HEK293 (cell line): ENCODE measurements around the gene RD3L.

Source experiments
- BCL11A ChIP-seq: fragments of 450-650 bp; formaldehyde crosslinking; IDR thresholded peaks from 2 replicates; pipeline ENCODE4 v1.5.1; 2016; ENCODE audit warnings: low read depth, missing biosample characterization, missing genetic modification characterization
- IKZF3 ChIP-seq: fragments of 450-650 bp; IDR thresholded peaks from 2 replicates; pipeline ENCODE4 v1.5.0; 2018; ENCODE audit warnings: missing biosample characterization, mild to moderate bottlenecking, missing genetic modification characterization, moderate library complexity
- KLF9 ChIP-seq: fragments of 450-650 bp; formaldehyde crosslinking; IDR thresholded peaks from 2 replicates; pipeline ENCODE4 v1.5.1; 2016; ENCODE audit warnings: missing biosample characterization, missing genetic modification characterization, low read depth
- MZF1 ChIP-seq: fragments of 450-650 bp; formaldehyde crosslinking; IDR thresholded peaks from 2 replicates; pipeline ENCODE4 v1.5.1; 2017; ENCODE audit warnings: missing biosample characterization, missing genetic modification characterization, borderline replicate concordance
- SP2 ChIP-seq: fragments of 450-650 bp; formaldehyde crosslinking; IDR thresholded peaks from 2 replicates; pipeline ENCODE4 v1.5.1; 2016; ENCODE audit warnings: missing biosample characterization, missing genetic modification characterization
- YY1 ChIP-seq: fragments of 450-650 bp; formaldehyde crosslinking; IDR thresholded peaks from 2 replicates; pipeline ENCODE4 v1.5.1; 2018; ENCODE audit warnings: missing biosample characterization, missing genetic modification characterization
- ZBTB20 ChIP-seq: fragments of 450-650 bp; formaldehyde crosslinking; IDR thresholded peaks from 2 replicates; pipeline ENCODE4 v1.5.1; 2016; ENCODE audit warnings: missing biosample characterization, missing genetic modification characterization
- ZIC2 ChIP-seq: fragments of 450-650 bp; formaldehyde crosslinking; IDR thresholded peaks from 2 replicates; pipeline ENCODE4 v1.5.1; 2016; ENCODE audit warnings: missing biosample characterization, missing genetic modification characterization
- ZNF112 ChIP-seq: fragments of 450-650 bp; formaldehyde crosslinking; IDR thresholded peaks from 2 replicates; pipeline ENCODE4 v1.5.0; 2017; ENCODE audit warnings: missing biosample characterization, missing genetic modification characterization
- ZNF121 ChIP-seq: fragments of 450-650 bp; formaldehyde crosslinking; IDR thresholded peaks from 2 replicates; pipeline ENCODE4 v1.5.1; 2016; ENCODE audit warnings: missing biosample characterization, missing genetic modification characterization
- ZNF138 ChIP-seq: fragments of 450-650 bp; formaldehyde crosslinking; IDR thresholded peaks from 2 replicates; pipeline ENCODE4 v1.5.1; 2016; ENCODE audit warnings: missing biosample characterization, missing genetic modification characterization, borderline replicate concordance
- ZNF211 ChIP-seq: fragments of 450-650 bp; formaldehyde crosslinking; IDR thresholded peaks from 2 replicates; pipeline ENCODE4 v1.5.1; 2016; ENCODE audit warnings: low read depth, missing biosample characterization, missing genetic modification characterization
- ZNF324 ChIP-seq: fragments of 450-650 bp; formaldehyde crosslinking; IDR thresholded peaks from 2 replicates; pipeline ENCODE4 v1.5.1; 2016; ENCODE audit warnings: missing biosample characterization, missing genetic modification characterization
- ZNF391 ChIP-seq: fragments of 450-650 bp; formaldehyde crosslinking; IDR thresholded peaks from 2 replicates; pipeline ENCODE4 v1.5.1; 2016; ENCODE audit warnings: low read depth, missing biosample characterization, missing genetic modification characterization, borderline replicate concordance
- ZNF394 ChIP-seq: fragments of 450-650 bp; formaldehyde crosslinking; IDR thresholded peaks from 2 replicates; pipeline ENCODE4 v1.5.1; 2016; ENCODE audit warnings: missing biosample characterization, missing genetic modification characterization, mild to moderate bottlenecking, moderate library complexity, borderline replicate concordance
- ZNF416 ChIP-seq: fragments of 450-650 bp; formaldehyde crosslinking; IDR thresholded peaks from 2 replicates; pipeline ENCODE4 v1.5.1; 2016; ENCODE audit warnings: missing biosample characterization, missing genetic modification characterization
- ZNF555 ChIP-seq: fragments of 450-650 bp; formaldehyde crosslinking; conservative IDR thresholded peaks from 2 replicates; pipeline ENCODE4 v1.5.1; 2017; ENCODE audit warnings: missing biosample characterization, mild to moderate bottlenecking, missing genetic modification characterization, inconsistent platforms
- ZNF558 ChIP-seq: fragments of 450-650 bp; formaldehyde crosslinking; IDR thresholded peaks from 2 replicates; pipeline ENCODE4 v1.5.1; 2016; ENCODE audit warnings: missing biosample characterization, missing genetic modification characterization
- ZNF626 ChIP-seq: fragments of 450-650 bp; sonication (Bioruptor Pico); formaldehyde crosslinking; IDR thresholded peaks from 2 replicates; pipeline ENCODE4 v1.5.1; 2018; ENCODE audit warnings: missing biosample characterization, missing genetic modification characterization, inconsistent platforms
- ZNF660 ChIP-seq: fragments of 450-650 bp; IDR thresholded peaks from 2 replicates; pipeline ENCODE4 v1.5.1; 2018; ENCODE audit warnings: missing biosample characterization, mild to moderate bottlenecking, missing genetic modification characterization
- ZNF677 ChIP-seq: fragments of 450-650 bp; IDR thresholded peaks from 2 replicates; pipeline ENCODE4 v1.5.0; 2018; ENCODE audit warnings: missing biosample characterization, mild to moderate bottlenecking, missing genetic modification characterization, moderate library complexity
- ZNF76 ChIP-seq: fragments of 450-650 bp; formaldehyde crosslinking; IDR thresholded peaks from 2 replicates; pipeline ENCODE4; 2016; ENCODE audit warnings: low read depth, missing biosample characterization, missing genetic modification characterization, borderline replicate concordance
- ZNF777 ChIP-seq: fragments of 450-650 bp; formaldehyde crosslinking; IDR thresholded peaks from 2 replicates; pipeline ENCODE4 v1.5.1; 2017; ENCODE audit warnings: missing biosample characterization, missing genetic modification characterization, borderline replicate concordance
- TF ChIP-seq, protein P1 (sequence below): fragments of 450-650 bp; IDR thresholded peaks from 2 replicates; pipeline ENCODE4 v1.5.1; 2018; ENCODE audit warnings: missing biosample characterization, missing genetic modification characterization
- TF ChIP-seq, protein P2 (sequence below): fragments of 450-650 bp; formaldehyde crosslinking; IDR thresholded peaks from 2 replicates; pipeline ENCODE4 v1.5.1; 2016; ENCODE audit warnings: missing biosample characterization, missing genetic modification characterization
- TF ChIP-seq, protein P3 (sequence below): fragments of 450-650 bp; formaldehyde crosslinking; IDR thresholded peaks from 2 replicates; pipeline ENCODE4 v1.5.1; 2017; ENCODE audit warnings: missing biosample characterization, missing genetic modification characterization
- TF ChIP-seq, protein P4 (sequence below): fragments of 450-650 bp; formaldehyde crosslinking; IDR thresholded peaks from 2 replicates; pipeline ENCODE4 v1.5.1; 2016; ENCODE audit warnings: missing biosample characterization, missing genetic modification characterization, borderline replicate concordance
- TF ChIP-seq, protein P5 (sequence below): fragments of 450-650 bp; formaldehyde crosslinking; IDR thresholded peaks from 2 replicates; pipeline ENCODE4 v1.5.1; 2017; ENCODE audit warnings: missing biosample characterization, missing genetic modification characterization

RD3L gene

DNA sequence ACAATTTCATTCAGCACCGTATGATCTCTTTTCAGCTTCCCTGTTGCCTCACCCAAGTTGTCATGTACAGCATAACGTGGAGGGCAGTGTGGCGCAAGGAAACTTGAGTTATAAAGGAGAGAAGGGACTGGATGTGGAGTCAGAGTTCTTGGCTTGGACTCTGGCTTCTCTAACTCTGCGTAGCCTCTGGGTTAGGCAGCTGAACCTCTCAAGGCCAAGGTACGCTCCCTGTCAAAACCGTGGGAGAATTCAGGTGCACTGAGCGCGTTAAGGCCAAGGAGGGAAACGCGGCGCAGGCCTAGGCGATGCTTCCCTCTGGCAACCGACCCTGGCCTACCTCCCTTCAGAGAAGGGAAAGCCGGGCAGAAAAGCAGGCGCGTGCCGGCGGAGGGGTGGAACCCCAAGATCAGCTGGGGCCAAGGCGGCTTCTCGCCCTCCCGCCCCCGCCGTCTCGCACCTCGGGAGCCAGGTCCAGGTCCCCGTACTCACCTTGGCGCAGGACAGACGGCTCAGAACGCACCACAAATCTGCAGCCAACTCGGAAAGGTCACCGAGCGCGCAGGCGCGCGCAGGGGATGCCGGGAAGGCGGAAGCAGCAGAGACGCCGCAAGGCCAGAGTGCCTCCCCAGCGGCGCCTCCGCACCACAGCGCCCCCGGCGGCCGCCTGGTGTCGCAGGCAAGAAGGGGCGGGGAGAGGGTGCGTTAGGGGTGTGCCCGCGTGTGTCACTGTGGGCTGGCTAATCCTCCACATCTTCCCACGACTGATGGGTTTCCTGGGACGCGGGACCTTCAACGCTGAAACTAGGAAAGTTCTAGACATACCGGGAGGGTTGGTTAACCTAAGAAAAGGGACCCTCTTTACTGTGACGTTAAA lies 21.1 kb downstream of the RD3L start (continued):
- TF ChIP-seq, protein P1, sequence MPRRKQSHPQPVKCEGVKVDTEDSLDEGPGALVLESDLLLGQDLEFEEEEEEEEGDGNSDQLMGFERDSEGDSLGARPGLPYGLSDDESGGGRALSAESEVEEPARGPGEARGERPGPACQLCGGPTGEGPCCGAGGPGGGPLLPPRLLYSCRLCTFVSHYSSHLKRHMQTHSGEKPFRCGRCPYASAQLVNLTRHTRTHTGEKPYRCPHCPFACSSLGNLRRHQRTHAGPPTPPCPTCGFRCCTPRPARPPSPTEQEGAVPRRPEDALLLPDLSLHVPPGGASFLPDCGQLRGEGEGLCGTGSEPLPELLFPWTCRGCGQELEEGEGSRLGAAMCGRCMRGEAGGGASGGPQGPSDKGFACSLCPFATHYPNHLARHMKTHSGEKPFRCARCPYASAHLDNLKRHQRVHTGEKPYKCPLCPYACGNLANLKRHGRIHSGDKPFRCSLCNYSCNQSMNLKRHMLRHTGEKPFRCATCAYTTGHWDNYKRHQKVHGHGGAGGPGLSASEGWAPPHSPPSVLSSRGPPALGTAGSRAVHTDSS (tag by site-specific recombination) = no peak
- no peak for TF ChIP-seq BCL11A (tag by site-specific recombination)
- peak; percentile 79; the same call in 1 of the 2 replicates for TF ChIP-seq ZNF324
- TF ChIP-seq ZNF677 (tag by site-specific recombination) = no peak
- no peak for TF ChIP-seq MZF1 (tag by site-specific recombination)
- TF ChIP-seq ZNF112 (tag by site-specific recombination) = no peak
- no peak; the same call in 1 of the 2 replicates for TF ChIP-seq ZIC2
- TF ChIP-seq SP2 (tag by site-specific recombination) = peak; percentile 63
- peak; percentile 63; the same call in 1 of the 2 replicates for TF ChIP-seq ZNF394 (tag by site-specific recombination)
- TF ChIP-seq ZNF121 (tag by site-specific recombination) = no peak
- peak; percentile 26; the same call in 1 of the 2 replicates for TF ChIP-seq IKZF3 (tag by site-specific recombination)
- peak; percentile 97 for TF ChIP-seq ZNF76 (tag by site-specific recombination)
- peak; percentile 32; the same call in 1 of the 2 replicates for TF ChIP-seq YY1
- TF ChIP-seq, protein P2, sequence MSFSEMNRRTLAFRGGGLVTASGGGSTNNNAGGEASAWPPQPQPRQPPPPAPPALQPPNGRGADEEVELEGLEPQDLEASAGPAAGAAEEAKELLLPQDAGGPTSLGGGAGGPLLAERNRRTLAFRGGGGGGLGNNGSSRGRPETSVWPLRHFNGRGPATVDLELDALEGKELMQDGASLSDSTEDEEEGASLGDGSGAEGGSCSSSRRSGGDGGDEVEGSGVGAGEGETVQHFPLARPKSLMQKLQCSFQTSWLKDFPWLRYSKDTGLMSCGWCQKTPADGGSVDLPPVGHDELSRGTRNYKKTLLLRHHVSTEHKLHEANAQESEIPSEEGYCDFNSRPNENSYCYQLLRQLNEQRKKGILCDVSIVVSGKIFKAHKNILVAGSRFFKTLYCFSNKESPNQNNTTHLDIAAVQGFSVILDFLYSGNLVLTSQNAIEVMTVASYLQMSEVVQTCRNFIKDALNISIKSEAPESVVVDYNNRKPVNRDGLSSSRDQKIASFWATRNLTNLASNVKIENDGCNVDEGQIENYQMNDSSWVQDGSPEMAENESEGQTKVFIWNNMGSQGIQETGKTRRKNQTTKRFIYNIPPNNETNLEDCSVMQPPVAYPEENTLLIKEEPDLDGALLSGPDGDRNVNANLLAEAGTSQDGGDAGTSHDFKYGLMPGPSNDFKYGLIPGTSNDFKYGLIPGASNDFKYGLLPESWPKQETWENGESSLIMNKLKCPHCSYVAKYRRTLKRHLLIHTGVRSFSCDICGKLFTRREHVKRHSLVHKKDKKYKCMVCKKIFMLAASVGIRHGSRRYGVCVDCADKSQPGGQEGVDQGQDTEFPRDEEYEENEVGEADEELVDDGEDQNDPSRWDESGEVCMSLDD (tag by site-specific recombination) = 0 out of 2 replicates have a peak, but pooled peaks have one; percentile 37
- TF ChIP-seq ZNF391 (tag by site-specific recombination) = peak; percentile 73
- TF ChIP-seq, protein P3, sequence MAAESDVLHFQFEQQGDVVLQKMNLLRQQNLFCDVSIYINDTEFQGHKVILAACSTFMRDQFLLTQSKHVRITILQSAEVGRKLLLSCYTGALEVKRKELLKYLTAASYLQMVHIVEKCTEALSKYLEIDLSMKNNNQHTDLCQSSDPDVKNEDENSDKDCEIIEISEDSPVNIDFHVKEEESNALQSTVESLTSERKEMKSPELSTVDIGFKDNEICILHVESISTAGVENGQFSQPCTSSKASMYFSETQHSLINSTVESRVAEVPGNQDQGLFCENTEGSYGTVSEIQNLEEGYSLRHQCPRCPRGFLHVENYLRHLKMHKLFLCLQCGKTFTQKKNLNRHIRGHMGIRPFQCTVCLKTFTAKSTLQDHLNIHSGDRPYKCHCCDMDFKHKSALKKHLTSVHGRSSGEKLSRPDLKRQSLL (tag by site-specific recombination) = 0 out of 2 replicates have a peak, but pooled peaks have one; percentile 8
- TF ChIP-seq ZNF777 (tag by site-specific recombination) = peak; percentile 27; the same call in 1 of the 2 replicates
- TF ChIP-seq, protein P4, sequence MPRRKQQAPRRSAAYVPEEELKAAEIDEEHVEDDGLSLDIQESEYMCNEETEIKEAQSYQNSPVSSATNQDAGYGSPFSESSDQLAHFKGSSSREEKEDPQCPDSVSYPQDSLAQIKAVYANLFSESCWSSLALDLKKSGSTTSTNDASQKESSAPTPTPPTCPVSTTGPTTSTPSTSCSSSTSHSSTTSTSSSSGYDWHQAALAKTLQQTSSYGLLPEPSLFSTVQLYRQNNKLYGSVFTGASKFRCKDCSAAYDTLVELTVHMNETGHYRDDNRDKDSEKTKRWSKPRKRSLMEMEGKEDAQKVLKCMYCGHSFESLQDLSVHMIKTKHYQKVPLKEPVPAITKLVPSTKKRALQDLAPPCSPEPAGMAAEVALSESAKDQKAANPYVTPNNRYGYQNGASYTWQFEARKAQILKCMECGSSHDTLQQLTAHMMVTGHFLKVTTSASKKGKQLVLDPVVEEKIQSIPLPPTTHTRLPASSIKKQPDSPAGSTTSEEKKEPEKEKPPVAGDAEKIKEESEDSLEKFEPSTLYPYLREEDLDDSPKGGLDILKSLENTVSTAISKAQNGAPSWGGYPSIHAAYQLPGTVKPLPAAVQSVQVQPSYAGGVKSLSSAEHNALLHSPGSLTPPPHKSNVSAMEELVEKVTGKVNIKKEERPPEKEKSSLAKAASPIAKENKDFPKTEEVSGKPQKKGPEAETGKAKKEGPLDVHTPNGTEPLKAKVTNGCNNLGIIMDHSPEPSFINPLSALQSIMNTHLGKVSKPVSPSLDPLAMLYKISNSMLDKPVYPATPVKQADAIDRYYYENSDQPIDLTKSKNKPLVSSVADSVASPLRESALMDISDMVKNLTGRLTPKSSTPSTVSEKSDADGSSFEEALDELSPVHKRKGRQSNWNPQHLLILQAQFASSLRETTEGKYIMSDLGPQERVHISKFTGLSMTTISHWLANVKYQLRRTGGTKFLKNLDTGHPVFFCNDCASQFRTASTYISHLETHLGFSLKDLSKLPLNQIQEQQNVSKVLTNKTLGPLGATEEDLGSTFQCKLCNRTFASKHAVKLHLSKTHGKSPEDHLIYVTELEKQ (tag by site-specific recombination) = 0 out of 2 replicates have a peak, but pooled peaks have one; percentile 12
- peak; percentile 92 for TF ChIP-seq ZNF660 (tag by site-specific recombination)
- no peak for TF ChIP-seq ZNF416 (tag by site-specific recombination)
- no peak for TF ChIP-seq ZNF138 (tag by site-specific recombination)
- no peak for TF ChIP-seq ZNF555
- TF ChIP-seq ZNF558 (tag by site-specific recombination) = no peak
- no peak for TF ChIP-seq ZNF211 (tag by site-specific recombination)
- TF ChIP-seq, protein P5, sequence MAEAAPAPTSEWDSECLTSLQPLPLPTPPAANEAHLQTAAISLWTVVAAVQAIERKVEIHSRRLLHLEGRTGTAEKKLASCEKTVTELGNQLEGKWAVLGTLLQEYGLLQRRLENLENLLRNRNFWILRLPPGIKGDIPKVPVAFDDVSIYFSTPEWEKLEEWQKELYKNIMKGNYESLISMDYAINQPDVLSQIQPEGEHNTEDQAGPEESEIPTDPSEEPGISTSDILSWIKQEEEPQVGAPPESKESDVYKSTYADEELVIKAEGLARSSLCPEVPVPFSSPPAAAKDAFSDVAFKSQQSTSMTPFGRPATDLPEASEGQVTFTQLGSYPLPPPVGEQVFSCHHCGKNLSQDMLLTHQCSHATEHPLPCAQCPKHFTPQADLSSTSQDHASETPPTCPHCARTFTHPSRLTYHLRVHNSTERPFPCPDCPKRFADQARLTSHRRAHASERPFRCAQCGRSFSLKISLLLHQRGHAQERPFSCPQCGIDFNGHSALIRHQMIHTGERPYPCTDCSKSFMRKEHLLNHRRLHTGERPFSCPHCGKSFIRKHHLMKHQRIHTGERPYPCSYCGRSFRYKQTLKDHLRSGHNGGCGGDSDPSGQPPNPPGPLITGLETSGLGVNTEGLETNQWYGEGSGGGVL (tag by site-specific recombination) = no peak
- no peak for TF ChIP-seq ZNF626 (tag by site-specific recombination)
- peak; percentile 97 for TF ChIP-seq KLF9
- no peak for TF ChIP-seq ZBTB20 (tag by site-specific recombination)
